Stimulated activated CD4-positive, alpha-beta T cell treated with anti-CD3 and anti-CD28 coated beads, Interleukin-4, amount 100 ng/mL, for 4 hours (primary cell): Measurements from ENCODE around the gene HOXB4.

Experiments used
- DNase-seq, 2 experiments: peaks; one replicate each; pipeline ENCODE4 v3.0.0-alpha.2; 2020

HOXB4 gene

GRCh38 chr17:48569240-48569582 lies 8.9 kb downstream of the HOXB4 start:
- DNase-seq = no peak

- DNase-seq = no peak
Measured at GRCh38 chr17:48568499-48569239, 9.5 kb downstream of the HOXB4 start.

- no peak for DNase-seq
Measured at GRCh38 chr17:48567646-48568354, 10.3 kb downstream of the HOXB4 start.

- DNase-seq = no peak
Measured at GRCh38 chr17:48567209-48567608, 10.9 kb downstream of the HOXB4 start.

GRCh38 chr17:48566717-48567116 lies 11.4 kb downstream of the HOXB4 start:
- no peak for DNase-seq

GRCh38 chr17:48565925-48566710 lies 12.0 kb downstream of the HOXB4 start:
- no peak for DNase-seq

- no peak for DNase-seq
Measured at GRCh38 chr17:48565022-48565554, 13.1 kb downstream of the HOXB4 start.

GRCh38 chr17:48564188-48565021 lies 13.7 kb downstream of the HOXB4 start:
- DNase-seq = no peak

GRCh38 chr17:48563867-48564187 lies 14.3 kb downstream of the HOXB4 start:
- no peak for DNase-seq

- no peak for DNase-seq
Measured at GRCh38 chr17:48563385-48563838, 14.7 kb downstream of the HOXB4 start.

- no peak for DNase-seq
Measured at GRCh38 chr17:48562934-48563333, 15.2 kb downstream of the HOXB4 start.

- no peak for DNase-seq
Measured at GRCh38 chr17:48561884-48562810, 16.0 kb downstream of the HOXB4 start.

GRCh38 chr17:48559840-48560817 lies 18.0 kb downstream of the HOXB4 start:
- DNase-seq = no peak

GRCh38 chr17:48559122-48559839 lies 18.9 kb downstream of the HOXB4 start:
- no peak for DNase-seq

- DNase-seq = no peak
Measured at GRCh38 chr17:48558831-48559121, 19.4 kb downstream of the HOXB4 start.

GRCh38 chr17:48558057-48558830 lies 19.9 kb downstream of the HOXB4 start:
- DNase-seq = no peak

GRCh38 chr17:48556576-48557401 lies 21.4 kb downstream of the HOXB4 start:
- no peak for DNase-seq

- no peak for DNase-seq
Measured at GRCh38 chr17:48556229-48556575, 21.9 kb downstream of the HOXB4 start.
